Immature natural killer cell (primary cell): Measurements from ENCODE around the gene AKT1S1. TPM values are rescaled to one million over a fixed set of nuclear protein-coding genes. Genes with fewer than 3 reads are reported as not detected.
A peak's percentile ranks its signal among the peaks of the same experiment; 100 is the strongest.

ENCODE experiments used
- DNase-seq, 3 donors: peaks; one replicate each; pipeline ENCODE4 v3.0.0; 2022; ENCODE audit warnings: mixed read lengths in 1 of 3
- H3K27ac Mint-ChIP-seq, 6 donors: one replicate each; pipeline ENCODE4 v1.8.0; 2020; ENCODE audit warnings: mixed read lengths in 6 of 6, mild to moderate bottlenecking in 5 of 6, inconsistent platforms in 4 of 6, moderate library complexity in 3 of 6
- H3K27me3 Mint-ChIP-seq, 3 donors: one replicate each; pipeline ENCODE4 v1.8.0; 2020 to 2021; ENCODE audit warnings: low read depth in 3 of 3, mild to moderate bottlenecking in 3 of 3, mixed read lengths in 3 of 3, moderate library complexity in 3 of 3, inconsistent platforms in 1 of 3
- H3K36me3 Mint-ChIP-seq, 3 donors: one replicate each; pipeline ENCODE4 v1.8.0; 2020; ENCODE audit warnings: mixed read lengths in 3 of 3, inconsistent platforms in 2 of 3, mild to moderate bottlenecking in 2 of 3
- H3K4me1 Mint-ChIP-seq, 2 donors: one replicate each; pipeline ENCODE4 v1.8.0; 2020; ENCODE audit warnings: inconsistent platforms in 2 of 2, mild to moderate bottlenecking in 2 of 2, mixed read lengths in 2 of 2, moderate library complexity in 1 of 2
- H3K4me3 Mint-ChIP-seq, 5 donors: one replicate each; pipeline ENCODE4 v1.8.0; 2020; ENCODE audit warnings: mild to moderate bottlenecking in 5 of 5, mixed read lengths in 5 of 5, inconsistent platforms in 3 of 5, moderate library complexity in 3 of 5
- H3K9me3 Mint-ChIP-seq, 6 donors: one replicate each; pipeline ENCODE4 v1.8.0; 2020; ENCODE audit warnings: mild to moderate bottlenecking in 6 of 6, mixed read lengths in 6 of 6, inconsistent platforms in 4 of 6, moderate library complexity in 3 of 6
- polyA plus RNA-seq, 3 donors: library from polyadenylated mRNA; unstranded; fragments of 300-500 nt; fragmentation: Illumina TruSeq; gene quantifications; one replicate each; pipeline ENCODE4 v1.2.3, GENCODE V29; 2021

AKT1S1 gene
- polyA plus RNA-seq, 3 donors from 2014 or later = 2.5 to 4.7 (median 3.3) TPM

DNA sequence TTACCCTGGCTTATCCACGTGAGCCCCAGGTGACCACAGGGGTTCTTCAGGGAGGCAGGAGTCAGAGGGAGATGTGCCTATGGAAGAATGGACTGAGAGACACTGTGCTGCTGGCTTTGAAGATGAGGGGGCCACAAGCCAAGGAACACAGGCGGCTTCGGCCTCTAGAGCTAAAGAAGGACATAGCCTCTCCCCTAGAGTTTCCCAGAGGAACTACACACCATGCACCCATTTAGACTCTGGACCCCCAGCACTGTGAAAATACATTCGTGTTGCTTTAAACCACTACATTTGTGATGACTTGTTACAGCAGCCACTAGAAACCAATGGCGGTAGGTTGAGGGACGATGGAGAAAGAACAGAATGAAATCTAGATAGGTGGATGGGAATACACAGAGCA lies 38.1 kb upstream of the AKT1S1 start:
- no peaks in the 10 kb centered on the region for H3K9me3 Mint-ChIP-seq
- DNase-seq = no peak
- H3K36me3 Mint-ChIP-seq = peaks cover 8 to 16% (median 14%) of the 10 kb centered on the region in 3 donors
- H3K4me3 Mint-ChIP-seq = no peak overlapping the region
- H3K27ac Mint-ChIP-seq = peak overlapping the region in 3 of 6 donors; percentile 18 to 86 (median 23)
- H3K27me3 Mint-ChIP-seq = peaks cover 0 to 1% (median 0%) of the 10 kb centered on the region in 3 donors
- H3K4me1 Mint-ChIP-seq = peaks cover 14 to 26% of the 10 kb centered on the region in 2 donors

DNA sequence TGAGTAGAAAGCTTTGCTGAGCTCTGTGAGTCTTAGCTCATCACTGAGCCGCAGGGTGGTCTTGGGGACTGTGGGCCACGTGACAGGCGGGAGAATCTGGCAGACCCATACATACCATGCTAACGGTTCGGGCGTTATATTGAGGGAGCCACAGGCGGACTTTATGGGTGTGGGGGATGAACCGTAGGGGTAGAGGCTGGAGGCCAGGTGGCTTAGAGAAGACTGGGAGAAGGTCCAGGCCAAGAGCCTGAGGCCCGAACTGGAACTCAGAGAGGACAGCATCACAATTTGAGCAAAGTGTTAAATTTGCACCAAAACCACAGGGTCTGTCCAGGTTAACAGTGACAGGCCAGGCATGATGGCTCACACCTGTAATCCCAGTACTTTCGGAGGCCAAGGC lies 36.6 kb upstream of the AKT1S1 start:
- Mint-ChIP-seq H3K4me3 (no peak overlapping the region), H3K9me3 (no peaks in the 10 kb centered on the region), H3K4me1 (peaks cover 11 to 19% of the 10 kb centered on the region in 2 donors), H3K27me3 (peaks cover 0 to 1% (median 0%) of the 10 kb centered on the region in 3 donors), H3K36me3 (peaks cover 8 to 15% (median 14%) of the 10 kb centered on the region in 3 donors), H3K27ac (peak overlapping the region in 2 of 6 donors; percentile 23 to 55)
- DNase-seq = no peak

DNA sequence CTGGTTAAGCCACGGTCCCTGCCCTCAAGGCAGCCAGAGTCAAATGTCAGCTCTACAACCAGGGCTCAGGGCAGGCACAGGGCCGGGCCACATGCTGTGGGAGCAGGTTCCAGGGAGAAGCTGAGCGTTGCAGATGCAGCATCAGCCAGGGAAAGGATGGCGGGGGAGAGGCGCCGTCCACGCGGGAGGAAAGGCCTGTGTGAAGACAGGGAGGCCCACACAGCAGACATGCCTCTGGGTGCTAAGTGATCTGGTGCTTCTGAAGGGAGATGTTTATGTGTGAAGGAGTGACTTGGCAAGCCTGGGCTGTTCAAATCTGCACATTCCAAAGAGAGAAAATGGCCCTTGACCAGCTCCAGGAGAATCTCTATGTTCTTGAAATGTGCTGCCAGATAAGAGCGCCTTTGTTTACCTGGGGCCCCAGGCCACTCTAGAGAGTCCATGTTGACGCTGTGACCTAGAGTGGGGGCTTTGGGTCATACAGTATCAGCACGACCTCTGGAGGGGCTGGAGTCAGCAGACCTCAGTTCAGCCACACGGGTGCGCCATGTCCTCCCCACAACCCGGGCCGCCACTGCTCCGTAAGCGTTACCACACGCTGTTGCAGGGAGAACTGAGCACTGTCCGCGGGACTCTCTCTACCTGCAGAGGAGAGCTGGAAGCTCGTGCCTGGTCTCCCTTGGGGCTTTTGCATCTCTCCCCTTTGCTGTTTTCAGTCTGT lies 36.0 kb upstream of the AKT1S1 start:
- H3K36me3 Mint-ChIP-seq = peaks cover 8 to 15% (median 14%) of the 10 kb centered on the region in 3 donors
- H3K9me3 Mint-ChIP-seq = no peaks in the 10 kb centered on the region
- peaks cover 11 to 19% of the 10 kb centered on the region in 2 donors for H3K4me1 Mint-ChIP-seq
- H3K27me3 Mint-ChIP-seq = peaks cover 0 to 1% (median 0%) of the 10 kb centered on the region in 3 donors
- peak overlapping the region in 3 of 6 donors; percentile 9 to 42 (median 23) for H3K27ac Mint-ChIP-seq
- no peak overlapping the region for H3K4me3 Mint-ChIP-seq
- DNase-seq = no peak

DNA sequence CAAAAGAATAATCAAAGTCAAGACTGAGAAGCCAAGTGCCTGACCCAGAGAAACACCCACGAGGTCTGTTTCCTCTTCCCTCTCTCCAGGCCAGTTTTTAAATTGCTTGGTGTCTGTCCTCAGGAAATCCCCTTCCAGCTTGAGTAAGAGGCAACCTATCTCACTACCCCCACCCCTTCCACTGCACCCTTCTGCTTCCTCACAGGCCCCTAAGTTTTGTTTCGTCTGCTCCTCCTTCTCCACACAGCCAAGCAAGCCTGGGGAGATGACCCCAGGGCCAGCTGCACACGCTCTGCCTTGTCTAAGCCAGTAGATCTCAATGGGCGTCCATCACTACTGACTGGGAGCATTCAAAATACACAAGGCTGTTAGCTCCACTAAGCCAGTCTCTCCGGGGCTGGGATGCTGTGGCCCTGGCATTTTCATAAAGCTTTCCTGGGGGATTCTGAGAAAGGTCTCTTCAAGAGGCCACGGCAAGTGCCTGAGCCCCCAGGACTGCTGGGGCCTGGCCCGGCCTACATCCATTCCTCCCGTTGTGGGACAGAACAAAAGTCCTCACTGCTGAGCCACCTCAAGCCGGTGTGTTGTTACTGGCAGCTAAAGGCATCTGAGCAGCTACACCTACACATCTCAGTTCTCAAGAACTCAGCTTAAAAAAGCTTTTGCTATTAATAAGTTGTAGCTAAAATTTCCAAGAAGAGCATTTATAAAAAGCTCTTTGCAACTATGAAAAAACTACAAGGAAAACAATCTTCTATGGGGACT lies 34.4 kb upstream of the AKT1S1 start:
- DNase-seq = no peak
- Mint-ChIP-seq H3K36me3 (peaks cover 9 to 15% (median 10%) of the 10 kb centered on the region in 3 donors), H3K9me3 (no peaks in the 10 kb centered on the region), H3K4me1 (peaks cover 13 to 22% of the 10 kb centered on the region in 2 donors), H3K27me3 (no peaks in the 10 kb centered on the region), H3K27ac (peak overlapping the region; percentile 12 to 81 (median 72)), H3K4me3 (no peak overlapping the region)

DNA sequence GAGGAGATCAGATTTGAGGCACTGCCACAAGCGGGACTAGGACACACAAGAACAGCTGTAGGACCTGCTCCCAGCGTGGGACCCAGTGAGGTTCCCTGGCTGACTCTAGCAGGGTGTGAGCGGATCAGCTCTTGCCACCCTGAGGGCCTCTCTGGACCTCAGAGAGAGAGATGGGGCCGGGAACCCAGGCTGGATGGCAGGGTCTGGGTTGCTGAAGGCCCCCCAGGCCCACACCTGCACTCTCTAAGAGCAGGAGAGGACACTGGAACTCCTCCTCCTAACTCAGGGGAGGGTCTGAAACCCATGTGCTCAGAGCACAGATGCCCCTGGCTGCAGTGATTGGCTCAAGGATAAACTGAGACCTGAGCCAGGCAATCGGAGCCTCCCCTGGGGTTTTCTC lies 33.0 kb upstream of the AKT1S1 start:
- no peak for DNase-seq
- H3K27me3 Mint-ChIP-seq = no peaks in the 10 kb centered on the region
- H3K27ac Mint-ChIP-seq = peak overlapping the region in 1 of 6 donors; percentile 57
- peaks cover 13 to 19% of the 10 kb centered on the region in 2 donors for H3K4me1 Mint-ChIP-seq
- H3K4me3 Mint-ChIP-seq = no peak overlapping the region
- peaks cover 6 to 10% (median 8%) of the 10 kb centered on the region in 3 donors for H3K36me3 Mint-ChIP-seq
- no peaks in the 10 kb centered on the region for H3K9me3 Mint-ChIP-seq

DNA sequence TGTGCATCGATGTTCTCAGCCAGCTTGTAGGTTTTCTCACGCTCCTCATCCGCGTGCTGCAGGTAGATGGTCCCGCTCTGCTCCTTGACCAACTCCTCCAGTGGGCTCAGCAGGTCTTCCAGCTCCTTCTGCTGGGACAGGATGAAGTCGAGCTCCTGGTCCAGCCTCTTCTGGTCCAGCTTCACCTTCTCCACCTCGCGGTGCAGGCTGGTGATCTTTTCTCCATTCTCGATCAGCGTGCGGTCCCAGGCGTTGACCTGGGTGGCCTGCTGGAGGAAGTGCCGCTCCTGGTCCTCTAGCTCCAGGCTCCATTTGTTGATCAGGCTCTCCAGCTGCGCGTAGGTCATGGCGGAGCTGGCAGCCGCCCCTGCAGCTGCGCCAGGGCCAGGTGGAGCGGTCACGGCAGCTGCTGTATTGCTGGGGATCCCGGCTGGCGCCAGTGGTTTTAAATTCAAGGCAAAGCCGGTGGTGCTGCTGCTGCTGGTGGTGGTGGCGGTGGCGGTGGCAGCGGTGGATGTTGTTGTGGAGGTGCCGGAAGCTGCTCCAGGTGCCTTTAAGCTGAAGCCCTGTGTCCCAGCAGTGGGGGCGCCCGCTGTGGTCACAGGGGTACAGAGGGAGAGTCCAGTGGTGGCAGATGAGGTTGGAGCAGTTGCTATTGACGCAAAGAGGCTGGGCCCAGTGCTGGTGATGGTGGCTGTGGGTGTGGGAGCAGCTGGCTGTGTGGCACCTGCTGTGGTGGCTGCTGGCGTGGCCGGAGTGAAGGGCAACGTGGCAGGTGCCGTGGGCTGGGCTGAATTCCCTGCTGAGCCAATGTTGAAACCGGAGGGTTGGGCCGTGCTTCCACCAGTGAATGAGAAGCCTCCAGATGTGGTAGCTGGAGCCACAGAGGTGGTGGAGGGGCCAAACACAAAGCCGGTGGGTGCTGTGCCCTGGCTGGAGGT lies 31.6 kb upstream of the AKT1S1 start:
- Mint-ChIP-seq H3K4me3 (no peak overlapping the region), H3K4me1 (peaks cover 11 to 16% of the 10 kb centered on the region in 2 donors), H3K36me3 (peaks cover 3 to 8% (median 4%) of the 10 kb centered on the region in 3 donors), H3K27me3 (no peaks in the 10 kb centered on the region), H3K27ac (no peak overlapping the region), H3K9me3 (no peaks in the 10 kb centered on the region)
- no peak for DNase-seq

DNA sequence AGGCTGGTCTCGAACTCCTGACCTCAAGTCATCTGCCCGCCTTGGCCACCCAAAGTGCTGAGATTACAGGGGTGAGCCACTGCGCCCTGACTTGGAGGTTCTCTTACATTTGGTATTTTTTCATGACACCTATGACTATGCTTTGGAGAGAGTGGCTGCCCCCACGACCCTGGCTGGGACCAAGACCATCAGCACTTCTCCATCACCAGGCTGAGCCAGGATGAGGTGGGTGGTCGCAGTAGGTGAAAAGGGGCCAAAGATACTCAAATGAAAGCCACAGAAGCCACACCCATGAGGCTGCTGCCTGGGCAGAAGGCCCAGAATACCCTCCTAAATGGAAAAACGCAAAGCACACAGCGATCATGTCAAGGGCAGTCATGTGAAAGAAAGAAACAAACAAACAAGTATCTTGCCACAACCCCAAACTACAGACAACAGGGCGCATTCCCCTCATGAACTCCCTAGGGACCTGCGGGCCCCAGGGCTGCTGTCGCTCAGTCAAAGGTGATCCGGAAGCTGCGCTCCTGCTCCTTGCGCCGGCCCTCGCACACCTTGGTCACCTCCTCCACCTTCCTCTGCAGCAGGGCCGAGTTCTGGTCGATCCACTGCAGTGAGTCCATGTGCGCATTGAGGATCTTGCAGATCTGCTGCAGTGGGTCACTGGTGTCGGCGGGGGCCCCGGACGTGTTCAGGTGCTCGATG lies 30.7 kb upstream of the AKT1S1 start:
- H3K4me1 Mint-ChIP-seq = peaks cover 11 to 16% of the 10 kb centered on the region in 2 donors
- peak overlapping the region in 1 of 6 donors; percentile 19 for H3K27ac Mint-ChIP-seq
- DNase-seq = no peak
- H3K27me3 Mint-ChIP-seq = no peaks in the 10 kb centered on the region
- no peak overlapping the region for H3K4me3 Mint-ChIP-seq
- H3K9me3 Mint-ChIP-seq = no peaks in the 10 kb centered on the region
- peaks cover 2 to 5% (median 4%) of the 10 kb centered on the region in 3 donors for H3K36me3 Mint-ChIP-seq

DNA sequence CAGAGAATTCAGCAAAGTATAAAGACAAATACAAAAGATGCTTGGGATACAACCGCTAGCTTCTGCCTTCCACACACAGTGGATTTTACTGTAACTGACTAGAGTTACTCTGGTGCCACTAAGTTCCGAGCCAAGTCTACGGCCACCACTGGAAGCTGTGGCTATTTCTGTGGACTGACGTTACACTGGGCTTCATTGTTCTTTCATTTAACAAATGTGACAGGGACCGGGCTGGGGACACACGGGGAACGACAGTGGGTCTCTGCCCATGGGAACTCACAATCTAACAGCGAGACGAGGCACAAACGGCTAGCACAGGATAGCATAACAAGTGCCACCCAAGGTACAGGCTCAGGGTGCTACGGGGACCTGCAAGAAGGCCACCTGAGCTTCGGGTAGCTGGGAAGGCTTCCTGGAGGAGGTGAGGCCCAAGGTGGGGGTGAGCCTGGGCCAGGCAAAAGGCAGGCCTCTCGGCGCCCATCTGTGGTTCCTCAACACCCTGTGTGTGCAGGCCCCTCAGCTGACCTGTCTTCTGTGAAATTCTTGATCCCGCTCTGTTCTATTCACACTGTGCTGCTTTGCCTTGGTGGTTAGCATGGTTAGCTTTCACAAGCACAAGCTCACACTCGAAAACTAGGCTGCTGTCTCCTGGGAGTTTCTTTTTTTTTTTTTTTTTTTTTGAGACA lies 29.9 kb upstream of the AKT1S1 start:
- Mint-ChIP-seq H3K27me3 (no peaks in the 10 kb centered on the region), H3K9me3 (no peaks in the 10 kb centered on the region), H3K27ac (peak overlapping the region in 1 of 6 donors; percentile 45), H3K36me3 (peaks cover 2 to 4% (median 4%) of the 10 kb centered on the region in 3 donors), H3K4me1 (peaks cover 11 to 16% of the 10 kb centered on the region in 2 donors), H3K4me3 (no peak overlapping the region)
- DNase-seq = no peak

DNA sequence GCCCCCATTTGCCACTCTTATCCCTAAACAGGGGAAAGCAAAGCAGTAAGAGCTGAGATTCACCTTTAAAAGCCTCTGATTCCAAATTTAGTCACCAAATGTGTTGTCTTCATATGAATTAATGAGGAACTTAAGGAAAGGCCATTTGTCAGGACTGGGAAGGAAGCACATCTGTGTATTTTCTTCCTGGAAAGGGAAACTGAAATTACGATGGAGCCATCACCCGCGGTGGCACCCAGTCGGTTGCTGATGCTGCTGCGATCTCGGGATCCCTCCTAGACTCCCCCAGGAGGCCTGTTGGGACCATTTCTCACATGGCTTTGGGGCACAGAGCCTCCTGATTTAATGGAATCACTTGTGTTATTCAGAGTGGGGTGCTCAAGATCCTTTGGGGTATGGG lies 27.0 kb upstream of the AKT1S1 start:
- Mint-ChIP-seq H3K4me1 (peaks cover 4 to 6% of the 10 kb centered on the region in 2 donors), H3K27ac (no peak overlapping the region), H3K27me3 (peaks cover 0 to 3% (median 0%) of the 10 kb centered on the region in 3 donors), H3K9me3 (no peaks in the 10 kb centered on the region), H3K36me3 (peaks cover 0 to 4% (median 2%) of the 10 kb centered on the region in 3 donors), H3K4me3 (no peak overlapping the region)
- DNase-seq = no peak

DNA sequence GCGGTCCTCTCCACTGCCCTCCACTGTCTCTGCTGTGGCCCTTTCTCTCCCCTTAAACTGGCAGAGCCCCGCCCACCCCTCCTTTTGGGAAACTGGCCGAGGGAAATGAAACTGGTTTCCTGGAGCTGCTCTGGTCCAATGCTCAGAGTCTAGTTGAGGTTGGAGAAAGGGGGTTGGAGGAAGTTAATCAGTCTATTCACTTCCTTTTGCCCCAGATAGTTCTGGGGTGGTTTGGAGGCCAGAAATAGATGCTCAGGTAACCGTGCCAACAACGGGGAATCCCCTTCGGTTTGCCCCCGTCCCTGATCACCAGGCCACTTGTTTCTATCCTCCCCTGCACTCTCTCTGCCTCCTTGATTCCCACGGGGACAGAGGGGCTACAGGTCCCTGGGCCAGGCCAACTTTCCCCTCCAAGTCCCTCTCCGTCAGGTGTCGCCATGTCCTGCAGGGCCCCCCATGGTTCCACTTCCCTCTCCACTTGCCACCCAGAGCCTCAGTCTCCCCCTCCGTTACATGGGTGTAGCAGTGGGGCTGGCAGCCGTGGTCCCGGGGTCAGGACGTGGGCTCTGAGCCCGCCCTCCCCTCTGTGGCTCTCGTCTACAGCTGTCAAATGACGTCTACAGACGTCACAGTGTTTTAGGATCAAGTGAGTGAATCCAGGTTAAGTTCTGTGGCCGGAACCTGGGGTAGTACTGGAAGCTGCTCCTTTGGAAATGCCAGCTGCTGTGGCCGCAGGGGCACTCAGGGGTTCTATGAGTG lies 19.9 kb upstream of the AKT1S1 start, which contains the start of gene IL4I1:
Gene IL4I1, minus strand, starts transcription at position 25 of the 759 bp plus-strand sequence. CDS start 727 bp downstream, outside the sequence.
- Mint-ChIP-seq H3K27me3 (peaks cover 3 to 14% (median 3%) of the 10 kb centered on the region in 3 donors), H3K27ac (peak within 1 kb of the TSS; percentile 85 to 96 (median 90)), H3K4me3 (peak within 1 kb of the TSS; percentile 62 to 89 (median 74)), H3K4me1 (peaks cover 18 to 23% of the 10 kb centered on the region in 2 donors), H3K9me3 (peaks cover 0 to 1% (median 0%) of the 10 kb centered on the region in 6 donors), H3K36me3 (peaks cover 0 to 3% (median 0%) of the 10 kb centered on the region in 3 donors)
- peak; percentile 55 to 63 (median 57) for DNase-seq

DNA sequence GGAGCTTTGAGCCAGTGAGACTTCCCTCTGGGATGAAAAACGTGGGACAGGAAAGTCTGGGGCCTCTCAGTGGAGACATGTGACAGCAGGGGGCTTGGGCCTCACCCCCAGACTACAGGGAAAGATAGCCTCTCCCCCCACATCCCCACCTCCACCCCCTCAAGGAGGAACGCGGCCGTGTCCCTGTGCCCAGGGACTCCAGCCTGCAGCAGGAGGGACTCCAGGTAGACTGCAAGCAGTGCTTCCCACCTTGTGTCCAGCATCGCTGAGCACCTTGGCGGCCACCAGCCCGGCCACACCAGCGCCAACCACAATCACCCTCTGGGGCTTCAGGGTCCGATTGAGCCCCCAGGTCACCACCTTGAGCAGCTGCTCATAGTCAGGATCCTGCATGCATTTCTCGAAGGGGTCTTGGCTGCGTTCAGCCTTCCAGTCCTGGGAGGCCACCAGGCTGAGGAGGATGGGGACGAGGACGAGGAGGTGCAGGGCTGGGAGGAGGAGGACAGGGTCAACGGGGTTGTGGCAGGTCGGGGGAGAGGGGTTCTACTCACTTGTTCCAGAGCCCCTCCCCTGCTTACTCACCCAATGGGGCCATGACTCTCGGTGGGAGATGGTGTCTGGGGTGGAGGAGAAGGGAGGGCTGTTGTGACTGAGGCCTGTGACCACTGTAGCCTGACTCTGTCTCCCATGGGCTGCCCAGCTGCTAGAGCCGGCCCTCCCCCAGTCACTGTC lies 18.6 kb upstream of the AKT1S1 start:
- peaks cover 0 to 1% (median 0%) of the 10 kb centered on the region in 6 donors for H3K9me3 Mint-ChIP-seq
- DNase-seq = no peak
- H3K27ac Mint-ChIP-seq = peak overlapping the region in 4 of 6 donors; percentile 85 to 96 (median 90)
- H3K36me3 Mint-ChIP-seq = peaks cover 0 to 3% (median 0%) of the 10 kb centered on the region in 3 donors
- peaks cover 3 to 18% (median 3%) of the 10 kb centered on the region in 3 donors for H3K27me3 Mint-ChIP-seq
- peaks cover 18 to 25% of the 10 kb centered on the region in 2 donors for H3K4me1 Mint-ChIP-seq
- peak overlapping the region in 1 of 5 donors; percentile 8 for H3K4me3 Mint-ChIP-seq
